Measurements from ENCODE around the gene PPP1R2C.

- no peak for TF ChIP-seq CTCF (IDR thresholded peaks at IDR 0.05; ENCODE audit: low read depth, low read length)
- TF ChIP-seq EZH2phosphoT487 (IDR thresholded peaks at IDR 0.05; ENCODE audit: low read depth), result no peak
Observed at GRCh38 chrX:42739258-42739657, 38.7 kb downstream of the PPP1R2C start.
